Endothelial cell of umbilical vein (primary cell): Measurements from ENCODE around the gene PRKG1.

Source experiments
- CTCF ChIP-seq, 2 donors: IDR thresholded peaks; 1 replicate in 1 of 2; 2 replicates in 1 of 2; pipeline ENCODE4 v1.5.1; 2011; ENCODE audit warnings: low read length in 2 of 2, mild to moderate bottlenecking in 2 of 2, moderate library complexity in 2 of 2, control low read depth in 1 of 2, inconsistent platforms in 1 of 2, low read depth in 1 of 2; ENCODE audit not compliant: insufficient read depth in 1 of 2; ENCODE audit errors: extremely low read depth in 1 of 2
- JUN ChIP-seq: IDR thresholded peaks from 2 replicates; pipeline ENCODE4 v1.6.1; 2011; ENCODE audit warnings: borderline replicate concordance, low read depth; ENCODE audit not compliant: insufficient read length, insufficient read depth
- MAX ChIP-seq: IDR thresholded peaks from 2 replicates; pipeline ENCODE4 v1.6.1; 2011; ENCODE audit not compliant: insufficient read depth, insufficient read length
- POLR2A ChIP-seq: IDR thresholded peaks from 2 replicates; pipeline ENCODE4 v1.6.1; 2012; ENCODE audit warnings: low read depth, mild to moderate bottlenecking, control low read depth, low read length
- POLR2AphosphoS5 ChIP-seq: IDR thresholded peaks from 2 replicates; pipeline ENCODE4 v1.6.1; 2012; ENCODE audit warnings: low read depth, mild to moderate bottlenecking, control low read depth, low read length, moderate library complexity; ENCODE audit not compliant: insufficient read depth

- TF ChIP-seq JUN: no peak
- TF ChIP-seq CTCF (IDR thresholded peaks at IDR 0.05; ENCODE audit: extremely low read depth in 1 of 2, insufficient read depth in 1 of 2, low read depth in 1 of 2, low read length in 2 of 2): no peak
- TF ChIP-seq MAX: no peak
- no peak for TF ChIP-seq POLR2A
- no peak for TF ChIP-seq POLR2AphosphoS5
Observed at GRCh38 chr10:51668336-51668689, 594.0 kb downstream of the PRKG1 start.
